ENCODE measurements around the gene PTPN1.

PTPN1 gene

DNA sequence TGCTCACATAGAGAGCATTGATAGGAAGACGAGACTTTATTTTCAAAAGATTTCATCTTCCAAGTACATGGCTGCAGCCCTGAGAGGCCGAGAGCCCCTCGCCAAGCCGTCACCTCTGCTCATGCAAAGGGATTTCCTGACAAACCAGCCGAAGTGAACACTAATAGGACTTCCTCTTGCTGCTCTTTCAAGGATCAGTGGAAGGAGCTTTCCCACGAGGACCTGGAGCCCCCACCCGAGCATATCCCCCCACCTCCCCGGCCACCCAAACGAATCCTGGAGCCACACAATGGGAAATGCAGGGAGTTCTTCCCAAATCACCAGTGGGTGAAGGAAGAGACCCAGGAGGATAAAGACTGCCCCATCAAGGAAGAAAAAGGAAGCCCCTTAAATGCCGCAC, 69.3 kb downstream of the PTPN1 start:
- no peak for TF ChIP-seq EZH2 (IDR thresholded peaks at IDR 0.05; ENCODE audit: borderline replicate concordance, low read length)
- no peak for TF ChIP-seq CTCF (IDR thresholded peaks at IDR 0.05; ENCODE audit: low read length)
- H3K9ac ChIP-seq (ENCODE audit: low read length), result no peak overlapping the region
- no peaks in the 10 kb centered on the region for H3K9me3 ChIP-seq (ENCODE audit: low read length)
- H3K4me2 ChIP-seq (ENCODE audit: low read length), result no peak overlapping the region
- no peak overlapping the region for H2AFZ ChIP-seq (ENCODE audit: low read length)
- H3K4me1 ChIP-seq (ENCODE audit: insufficient read depth, low read length, severe bottlenecking), result peaks cover 22% of the 10 kb centered on the region
- H3F3A ChIP-seq (ENCODE audit: insufficient read depth, low read length), result no peaks in the 10 kb centered on the region
- H3K27me3 ChIP-seq (ENCODE audit: insufficient read depth, low read length), result no peaks in the 10 kb centered on the region
- H3K36me3 ChIP-seq (ENCODE audit: insufficient read depth, low read length), result peaks cover 70% of the 10 kb centered on the region
- H3K79me2 ChIP-seq (ENCODE audit: insufficient read depth, low read length), result no peaks in the 10 kb centered on the region
- no peak overlapping the region for H3K4me3 ChIP-seq (ENCODE audit: low read depth, low read length, poor library complexity, severe bottlenecking)
- H3K27ac ChIP-seq (ENCODE audit: low read depth, low read length, poor library complexity, severe bottlenecking), result peak overlapping the region; percentile 24
- no peaks in the 10 kb centered on the region for H4K20me1 ChIP-seq (ENCODE audit: insufficient read depth, low read length)
- H3K9me2 ChIP-seq (ENCODE audit: low read depth, low read length), result no peaks in the 10 kb centered on the region

DNA sequence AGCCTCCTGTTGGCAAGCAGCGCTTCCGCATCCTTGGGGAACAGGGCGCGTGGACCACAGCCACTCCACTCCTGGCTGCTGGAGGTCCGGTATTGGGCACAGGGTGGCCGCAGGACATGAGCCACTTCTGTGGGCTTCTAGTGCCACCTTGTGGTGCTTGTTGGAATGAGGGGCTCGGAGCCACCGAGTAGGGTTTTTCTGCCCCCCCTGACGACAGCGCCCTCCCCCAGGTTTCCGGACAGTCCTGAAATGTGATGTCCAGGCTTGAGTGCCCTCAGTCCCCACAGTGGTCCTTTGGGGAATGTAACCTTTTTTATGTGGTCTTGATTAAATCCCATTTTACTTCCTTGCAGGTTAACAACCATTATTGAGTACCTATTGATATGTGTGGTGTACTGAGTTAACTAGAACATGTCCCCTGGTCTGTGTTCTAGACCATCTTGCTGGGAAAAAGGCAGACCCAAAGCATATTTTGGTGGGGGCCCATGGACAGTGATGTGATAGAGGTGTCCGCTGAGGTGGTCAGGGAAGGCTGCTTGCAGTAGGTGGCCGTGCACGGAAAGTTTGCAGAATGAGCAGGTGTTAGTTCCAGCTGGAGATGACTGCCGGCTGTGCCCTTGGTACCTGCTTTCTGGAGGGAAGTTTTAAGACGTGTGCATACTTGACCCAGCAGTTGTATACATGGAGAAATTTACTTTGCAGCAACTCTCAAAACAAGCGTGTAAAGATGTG, 70.0 kb downstream of the PTPN1 start:
- no peaks in the 10 kb centered on the region for H3K9me3 ChIP-seq (ENCODE audit: low read length)
- no peaks in the 10 kb centered on the region for H4K20me1 ChIP-seq (ENCODE audit: insufficient read depth, low read length)
- peak; percentile 92 for TF ChIP-seq CTCF (IDR thresholded peaks at IDR 0.05; ENCODE audit: low read length)
- no peak for TF ChIP-seq EZH2 (IDR thresholded peaks at IDR 0.05; ENCODE audit: borderline replicate concordance, low read length)
- peaks cover 63% of the 10 kb centered on the region for H3K36me3 ChIP-seq (ENCODE audit: insufficient read depth, low read length)
- peaks cover 22% of the 10 kb centered on the region for H3K4me1 ChIP-seq (ENCODE audit: insufficient read depth, low read length, severe bottlenecking)
- H3K27ac ChIP-seq (ENCODE audit: low read depth, low read length, poor library complexity, severe bottlenecking), result no peak overlapping the region
- no peak overlapping the region for H3K9ac ChIP-seq (ENCODE audit: low read length)
- no peak overlapping the region for H3K4me3 ChIP-seq (ENCODE audit: low read depth, low read length, poor library complexity, severe bottlenecking)
- no peaks in the 10 kb centered on the region for H3K27me3 ChIP-seq (ENCODE audit: insufficient read depth, low read length)
- no peaks in the 10 kb centered on the region for H3K9me2 ChIP-seq (ENCODE audit: low read depth, low read length)
- H3F3A ChIP-seq (ENCODE audit: insufficient read depth, low read length), result no peaks in the 10 kb centered on the region
- no peaks in the 10 kb centered on the region for H3K79me2 ChIP-seq (ENCODE audit: insufficient read depth, low read length)
- no peak overlapping the region for H3K4me2 ChIP-seq (ENCODE audit: low read length)
- no peak overlapping the region for H2AFZ ChIP-seq (ENCODE audit: low read length)

GRCh38 chr20:50580842-50581544, 70.8 kb downstream of the PTPN1 start:
- Histone ChIP-seq H3K79me2 (ENCODE audit: insufficient read depth, low read length) (no peaks in the 10 kb centered on the region), H3K27ac (ENCODE audit: low read depth, low read length, poor library complexity, severe bottlenecking) (no peak overlapping the region), H3K27me3 (ENCODE audit: insufficient read depth, low read length) (no peaks in the 10 kb centered on the region)

More at GRCh38 chr20:50580842-50581544, 70.8 kb downstream of the PTPN1 start:
- H3K4me2 ChIP-seq (ENCODE audit: low read length), result no peak overlapping the region
- no peak overlapping the region for H3K4me3 ChIP-seq (ENCODE audit: low read depth, low read length, poor library complexity, severe bottlenecking)
- H4K20me1 ChIP-seq (ENCODE audit: insufficient read depth, low read length), result no peaks in the 10 kb centered on the region
- no peaks in the 10 kb centered on the region for H3K9me3 ChIP-seq (ENCODE audit: low read length)
- peaks cover 65% of the 10 kb centered on the region for H3K36me3 ChIP-seq (ENCODE audit: insufficient read depth, low read length)
- no peak overlapping the region for H3K9ac ChIP-seq (ENCODE audit: low read length)
- no peaks in the 10 kb centered on the region for H3K9me2 ChIP-seq (ENCODE audit: low read depth, low read length)
- TF ChIP-seq EZH2 (IDR thresholded peaks at IDR 0.05; ENCODE audit: borderline replicate concordance, low read length), result no peak
- no peak for TF ChIP-seq CTCF (IDR thresholded peaks at IDR 0.05; ENCODE audit: low read length)
- H3K4me1 ChIP-seq (ENCODE audit: insufficient read depth, low read length, severe bottlenecking), result peaks cover 22% of the 10 kb centered on the region
- H3F3A ChIP-seq (ENCODE audit: insufficient read depth, low read length), result no peaks in the 10 kb centered on the region
- no peak overlapping the region for H2AFZ ChIP-seq (ENCODE audit: low read length)
